ENCODE data around the gene MLH1. TPM values are rescaled to one million over a fixed set of nuclear protein-coding genes. Genes with fewer than 3 reads are reported as not detected.
A peak's percentile ranks its signal among the peaks of the same experiment; 100 is the strongest.

MLH1 gene
- total RNA-seq, 4 donors from 2014 or later = 30.7 to 39.1 (median 33.5) TPM

DNA sequence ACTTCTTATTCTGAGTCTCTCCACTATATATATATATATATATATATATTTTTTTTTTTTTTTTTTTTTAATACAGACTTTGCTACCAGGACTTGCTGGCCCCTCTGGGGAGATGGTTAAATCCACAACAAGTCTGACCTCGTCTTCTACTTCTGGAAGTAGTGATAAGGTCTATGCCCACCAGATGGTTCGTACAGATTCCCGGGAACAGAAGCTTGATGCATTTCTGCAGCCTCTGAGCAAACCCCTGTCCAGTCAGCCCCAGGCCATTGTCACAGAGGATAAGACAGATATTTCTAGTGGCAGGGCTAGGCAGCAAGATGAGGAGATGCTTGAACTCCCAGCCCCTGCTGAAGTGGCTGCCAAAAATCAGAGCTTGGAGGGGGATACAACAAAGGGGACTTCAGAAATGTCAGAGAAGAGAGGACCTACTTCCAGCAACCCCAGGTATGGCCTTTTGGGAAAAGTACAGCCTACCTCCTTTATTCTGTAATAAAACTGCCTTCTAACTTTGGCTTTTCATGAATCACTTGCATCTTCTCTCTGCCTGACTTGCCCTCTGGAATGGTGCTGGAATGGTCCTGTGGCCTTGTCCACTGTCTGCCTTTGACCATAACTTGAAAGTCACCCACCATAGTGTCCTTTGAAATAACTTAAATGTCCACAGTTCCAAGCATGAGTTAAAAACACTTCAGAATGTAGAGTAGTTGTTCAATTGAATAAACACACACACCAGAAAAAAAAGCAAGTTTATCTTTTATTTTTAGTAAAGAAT lies 32.4 kb downstream of the MLH1 start:
- Histone ChIP-seq H3K9me3 (no peaks in the 10 kb centered on the region), H3K27ac (no peak overlapping the region), H3K4me3 (no peak overlapping the region), H3K36me3 (peaks cover 5 to 96% of the 10 kb centered on the region in 2 donors), H3K4me1 (peaks cover 0 to 24% (median 0%) of the 10 kb centered on the region in 3 donors), H3K27me3 (no peaks in the 10 kb centered on the region)
- WGBS, 2 donors (ENCODE audit: low coverage in 1 of 2) = 100% methylated on average over 1 of the region's 3 CpGs; no CpG with 5 or more reads in 1 of the 2 donors
- TF ChIP-seq EP300 (IDR thresholded peaks at IDR 0.05) (no peak), POLR2A (IDR thresholded peaks at IDR 0.05) (no peak), CTCF (IDR thresholded peaks at IDR 0.05) (no peak), POLR2AphosphoS5 (IDR thresholded peaks at IDR 0.05) (no peak)
- ATAC-seq = no peak

- Histone ChIP-seq H3K4me3 (no peak overlapping the region), H3K27me3 (no peaks in the 10 kb centered on the region), H3K27ac (no peak overlapping the region), H3K9me3 (no peaks in the 10 kb centered on the region), H3K36me3 (peaks cover 0 to 96% of the 10 kb centered on the region in 2 donors), H3K4me1 (peaks cover 0 to 35% (median 0%) of the 10 kb centered on the region in 3 donors)
- WGBS, 2 donors (ENCODE audit: low coverage in 1 of 2) = 73 to 79% methylated on average over 4 of the region's 5 CpGs
- ATAC-seq = no peak
- TF ChIP-seq EP300 (IDR thresholded peaks at IDR 0.05) (no peak), POLR2AphosphoS5 (IDR thresholded peaks at IDR 0.05) (no peak), POLR2A (IDR thresholded peaks at IDR 0.05) (no peak), CTCF (IDR thresholded peaks at IDR 0.05) (no peak)
Measured at GRCh38 chr3:37026851-37027250, 33.5 kb downstream of the MLH1 start.

DNA sequence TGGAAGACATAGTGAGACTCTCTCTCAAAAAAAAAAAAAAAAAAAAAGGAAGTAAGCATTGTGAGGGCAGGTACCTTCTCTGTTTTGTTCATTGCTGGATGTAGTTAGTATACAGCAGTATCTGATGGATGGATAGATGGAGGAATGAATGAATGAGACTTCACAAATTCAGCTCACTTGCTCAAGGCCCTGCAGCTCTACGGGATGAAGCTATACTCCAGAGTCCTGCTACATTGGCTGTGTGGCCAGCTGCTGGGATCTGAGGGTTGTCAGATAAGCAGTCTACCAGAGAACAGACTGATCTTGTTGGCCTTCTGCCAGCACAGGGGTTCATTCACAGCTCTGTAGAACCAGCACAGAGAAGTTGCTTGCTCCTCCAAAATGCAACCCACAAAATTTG lies 35.0 kb downstream of the MLH1 start:
- no peak overlapping the region for H3K4me3 ChIP-seq
- H3K27me3 ChIP-seq = no peaks in the 10 kb centered on the region
- no peak overlapping the region for H3K27ac ChIP-seq
- ATAC-seq = no peak
- peaks cover 0 to 96% of the 10 kb centered on the region in 2 donors for H3K36me3 ChIP-seq
- no peak for TF ChIP-seq POLR2A (IDR thresholded peaks at IDR 0.05)
- TF ChIP-seq CTCF (IDR thresholded peaks at IDR 0.05) = no peak
- no peak for TF ChIP-seq EP300 (IDR thresholded peaks at IDR 0.05)
- TF ChIP-seq POLR2AphosphoS5 (IDR thresholded peaks at IDR 0.05) = no peak
- WGBS, 2 donors (ENCODE audit: low coverage in 1 of 2) = 60 to 80% methylated on average over 1 of the region's 1 CpG
- peaks cover 0 to 49% (median 0%) of the 10 kb centered on the region in 3 donors for H3K4me1 ChIP-seq
- H3K9me3 ChIP-seq = no peaks in the 10 kb centered on the region

GRCh38 chr3:37029111-37029510 lies 35.8 kb downstream of the MLH1 start:
- Histone ChIP-seq H3K27me3 (no peaks in the 10 kb centered on the region), H3K27ac (peak overlapping the region in 2 of 4 donors; percentile 47 to 71), H3K4me3 (no peak overlapping the region), H3K9me3 (no peaks in the 10 kb centered on the region), H3K4me1 (peaks cover 0 to 51% (median 0%) of the 10 kb centered on the region in 3 donors), H3K36me3 (peaks cover 0 to 98% of the 10 kb centered on the region in 2 donors)
- 95 to 100% methylated on average over 1 of the region's 1 CpG for whole genome bisulfite sequencing, 2 donors (ENCODE audit: low coverage in 1 of 2)
- no peak for ATAC-seq
- TF ChIP-seq EP300 (IDR thresholded peaks at IDR 0.05) (no peak), POLR2AphosphoS5 (IDR thresholded peaks at IDR 0.05) (no peak), CTCF (IDR thresholded peaks at IDR 0.05) (no peak), POLR2A (IDR thresholded peaks at IDR 0.05) (no peak)
